H9 (cell line): ENCODE results near the gene CDC42EP5. TPM values are rescaled to one million over a fixed set of nuclear protein-coding genes. Genes with fewer than 3 reads are reported as not detected.

ENCODE experiments used
- DNase-seq: peaks from one replicate; pipeline ENCODE4 v3.0.0-alpha.2; 2017
- H2AFZ ChIP-seq: one replicate; pipeline ENCODE4 v1.6.1; 2013; ENCODE audit warnings: mild to moderate bottlenecking, low read length, control low read depth, moderate library complexity
- H2AK5ac ChIP-seq: 2 replicates; pipeline ENCODE4 v1.6.1; 2013; ENCODE audit warnings: low read length, control low read depth, mixed read lengths; ENCODE audit not compliant: insufficient read length
- H2BK120ac ChIP-seq: one replicate; pipeline ENCODE4 v1.6.1; 2013; ENCODE audit warnings: low read depth, mild to moderate bottlenecking, low read length, control low read depth, inconsistent platforms; ENCODE audit not compliant: poor library complexity, severe bottlenecking
- H2BK12ac ChIP-seq: 2 replicates; pipeline ENCODE4 v1.6.1; 2013; ENCODE audit warnings: low read length, control low read depth, mixed read lengths, low read depth; ENCODE audit not compliant: insufficient read length
- H2BK15ac ChIP-seq: 2 replicates; pipeline ENCODE4 v1.6.1; 2013; ENCODE audit warnings: low read depth, low read length, control low read depth
- H2BK20ac ChIP-seq: one replicate; pipeline ENCODE4 v1.6.1; 2013; ENCODE audit warnings: low read depth, mild to moderate bottlenecking, low read length, control low read depth, inconsistent platforms; ENCODE audit not compliant: poor library complexity, severe bottlenecking
- H2BK5ac ChIP-seq: 2 replicates; pipeline ENCODE4 v1.6.1; 2013; ENCODE audit warnings: low read length, control low read depth, mixed read lengths; ENCODE audit not compliant: insufficient read length
- H3K14ac ChIP-seq: 2 replicates; pipeline ENCODE4 v1.6.1; 2013; ENCODE audit warnings: low read length, control low read depth; ENCODE audit not compliant: insufficient read depth
- H3K18ac ChIP-seq: 2 replicates; pipeline ENCODE4 v1.6.1; 2013; ENCODE audit warnings: low read depth, mild to moderate bottlenecking, mixed read lengths, low read length, control low read depth; ENCODE audit not compliant: insufficient read length
- H3K23ac ChIP-seq: 2 replicates; pipeline ENCODE4 v1.6.1; 2013; ENCODE audit warnings: low read length, control low read depth, mixed read lengths, low read depth; ENCODE audit not compliant: insufficient read length
- H3K23me2 ChIP-seq: 2 replicates; pipeline ENCODE4 v1.6.1; 2013; ENCODE audit warnings: low read depth, mild to moderate bottlenecking, mixed read lengths, low read length, control low read depth; ENCODE audit not compliant: insufficient read length, poor library complexity, severe bottlenecking
- H3K27ac ChIP-seq: 2 replicates; pipeline ENCODE4 v1.5.1; 2013; ENCODE audit warnings: low read length, control low read depth, mixed read lengths, low read depth; ENCODE audit not compliant: insufficient read length
- H3K27me3 ChIP-seq: 2 replicates; pipeline ENCODE4 v1.6.1; 2013; ENCODE audit warnings: low read length, control low read depth, inconsistent platforms; ENCODE audit not compliant: insufficient read depth
- H3K4ac ChIP-seq: 2 replicates; pipeline ENCODE4 v1.6.1; 2013; ENCODE audit warnings: low read depth, mild to moderate bottlenecking, control low read depth, inconsistent platforms, low read length, moderate library complexity
- H3K4me1 ChIP-seq: 2 replicates; pipeline ENCODE4 v1.6.1; 2013; ENCODE audit warnings: low read length, control low read depth, inconsistent platforms; ENCODE audit not compliant: insufficient read depth
- H3K4me2 ChIP-seq: 2 replicates; pipeline ENCODE4 v1.6.1; 2013; ENCODE audit warnings: low read length, control low read depth, mixed read lengths; ENCODE audit not compliant: insufficient read length, insufficient read depth
- H3K56ac ChIP-seq: 2 replicates; pipeline ENCODE4 v1.6.1; 2013; ENCODE audit warnings: low read depth, mild to moderate bottlenecking, mixed read lengths, low read length, control low read depth; ENCODE audit not compliant: insufficient read length
- H3K79me1 ChIP-seq: 2 replicates; pipeline ENCODE4 v1.6.1; 2013; ENCODE audit warnings: low read depth, mild to moderate bottlenecking, moderate library complexity, low read length, control low read depth, inconsistent platforms; ENCODE audit not compliant: insufficient read depth, poor library complexity, severe bottlenecking
- H3K79me2 ChIP-seq: 2 replicates; pipeline ENCODE4 v1.6.1; 2013; ENCODE audit warnings: low read length, control low read depth, inconsistent platforms; ENCODE audit not compliant: insufficient read depth
- H3K9ac ChIP-seq: 2 replicates; pipeline ENCODE4 v1.6.1; 2013; ENCODE audit warnings: low read length, control low read depth, mixed read lengths; ENCODE audit not compliant: insufficient read length; ENCODE audit errors: extremely low read depth
- H3K9me3 ChIP-seq: one replicate; pipeline ENCODE4 v1.6.1; 2013; ENCODE audit warnings: low read depth, low read length, inconsistent platforms; ENCODE audit not compliant: control insufficient read depth
- H3T11ph ChIP-seq: one replicate; pipeline ENCODE4 v1.6.1; 2013; ENCODE audit warnings: mild to moderate bottlenecking, low read length, control low read depth, inconsistent platforms
- H4K20me1 ChIP-seq: one replicate; pipeline ENCODE4 v1.6.1; 2013; ENCODE audit not compliant: control insufficient read depth, insufficient read length, insufficient read depth
- H4K5ac ChIP-seq: 2 replicates; pipeline ENCODE4 v1.6.1; 2013; ENCODE audit warnings: low read depth, mild to moderate bottlenecking, mixed read lengths, low read length, control low read depth; ENCODE audit not compliant: insufficient read length
- H4K8ac ChIP-seq: replicated peaks from 2 replicates; pipeline ENCODE4 v1.6.1; 2013; ENCODE audit warnings: low read length, control low read depth, mixed read lengths, low read depth; ENCODE audit not compliant: insufficient read length
- H4K91ac ChIP-seq: 2 replicates; pipeline ENCODE4 v1.6.1; 2013; ENCODE audit warnings: low read depth, mild to moderate bottlenecking, moderate library complexity, mixed read lengths, low read length, control low read depth; ENCODE audit not compliant: insufficient read length
- H3K27ac Mint-ChIP-seq, 3 experiments: 2 replicates in 2 of 3; 3 replicates in 1 of 3; pipeline ENCODE4 v1.8.0; 2020 to 2021; ENCODE audit warnings: mixed read lengths in 3 of 3, mild to moderate bottlenecking in 1 of 3, moderate library complexity in 1 of 3
- H3K27me3 Mint-ChIP-seq: 2 replicates; pipeline ENCODE4 v1.8.0; 2021; ENCODE audit warnings: low read depth, mild to moderate bottlenecking, moderate library complexity, mixed read lengths
- H3K36me3 Mint-ChIP-seq, 3 experiments: 2 replicates in 2 of 3; 3 replicates in 1 of 3; pipeline ENCODE4 v1.8.0; 2020 to 2021; ENCODE audit warnings: low read depth in 3 of 3, mixed read lengths in 3 of 3; ENCODE audit not compliant: insufficient read depth in 1 of 3
- H3K4me1 Mint-ChIP-seq, 2 experiments: 2 replicates each; pipeline ENCODE4 v1.8.0; 2020; ENCODE audit warnings: mixed read lengths in 2 of 2
- H3K4me3 Mint-ChIP-seq, 2 experiments: 2 replicates in 1 of 2; 3 replicates in 1 of 2; pipeline ENCODE4 v1.8.0; 2020 to 2021; ENCODE audit warnings: mild to moderate bottlenecking in 2 of 2, mixed read lengths in 2 of 2, moderate library complexity in 1 of 2
- H3K9me3 Mint-ChIP-seq, 2 experiments: 2 replicates in 1 of 2; 3 replicates in 1 of 2; pipeline ENCODE4 v1.8.0; 2020; ENCODE audit warnings: mild to moderate bottlenecking in 2 of 2, mixed read lengths in 2 of 2, moderate library complexity in 1 of 2
- CTCF ChIP-seq: fragments of 200-600 bp; sonication (generic); conservative IDR thresholded peaks from 3 replicates; pipeline ENCODE4 v1.8.0; 2021; ENCODE audit warnings: antibody characterized with exemption, mild to moderate bottlenecking
- WGBS: extraction: QIAGEN DNeasy Blood & Tissue Kit; methylation state at CpG from one replicate; pipeline ENCODE4 v1.1.7; 2013; ENCODE audit warnings: missing lambda C conversion rate, low lambda C conversion rate, mixed read lengths; ENCODE audit not compliant: insufficient read length; ENCODE audit errors: extremely low coverage; 5-methylcytosine and 5-hydroxymethylcytosine counted together
- total RNA-seq: library from RNA; stranded (reverse); gene quantifications from 2 replicates; pipeline ENCODE4 v1.2.1, GENCODE V29; 2021

CDC42EP5 gene
- total RNA-seq, 1 experiment from 2014 or later: 1.6 TPM

GRCh38 chr19:54475706-54476105, 2.6 kb upstream of the CDC42EP5 start:
- no peaks in the 10 kb centered on the region for H3K79me2 ChIP-seq
- peaks cover 7 to 18% of the 10 kb centered on the region in 2 experiments for H3K4me1 Mint-ChIP-seq
- no peaks in the 10 kb centered on the region; the same call in 1 of the 2 replicates for H3K4me1 ChIP-seq
- H3K14ac ChIP-seq: no peak overlapping the region
- no peak overlapping the region for H2BK5ac ChIP-seq
- no peak overlapping the region for H3K4me2 ChIP-seq
- no peak overlapping the region for H4K91ac ChIP-seq
- H3K27me3 Mint-ChIP-seq: peaks cover 38% of the 10 kb centered on the region
- no peak overlapping the region for H3K4me3 Mint-ChIP-seq
- H4K8ac ChIP-seq: no peak overlapping the region
- peaks cover 7% of the 10 kb centered on the region for H3K23me2 ChIP-seq
- H3K9ac ChIP-seq: no peak overlapping the region
- H3K18ac ChIP-seq: no peak overlapping the region
- no peak overlapping the region for H3K4ac ChIP-seq
- H3K9me3 Mint-ChIP-seq: no peaks in the 10 kb centered on the region; a peak in 1 of 5 replicates
- H4K20me1 ChIP-seq: no peaks in the 10 kb centered on the region
- no peak overlapping the region for H3K56ac ChIP-seq
- H3T11ph ChIP-seq: no peak overlapping the region
- no peak overlapping the region for H3K27ac Mint-ChIP-seq
- no peak overlapping the region for H2AK5ac ChIP-seq
- H3K23ac ChIP-seq: no peak overlapping the region
- no peaks in the 10 kb centered on the region for H3K9me3 ChIP-seq
- no peak for TF ChIP-seq CTCF
- H3K27me3 ChIP-seq: no peaks in the 10 kb centered on the region
- H2AFZ ChIP-seq: no peak overlapping the region
- no peak for DNase-seq
- no peak overlapping the region for H2BK15ac ChIP-seq
- no peak overlapping the region for H3K27ac ChIP-seq
- no peak overlapping the region for H4K5ac ChIP-seq
- H3K79me1 ChIP-seq: no peaks in the 10 kb centered on the region
- no peak overlapping the region for H2BK12ac ChIP-seq
- H3K36me3 Mint-ChIP-seq: no peaks in the 10 kb centered on the region
- no peak overlapping the region for H2BK120ac ChIP-seq
- no CpG with 5 or more reads among the region's 11 CpGs for WGBS
- H2BK20ac ChIP-seq: no peak overlapping the region
